Activated T-helper 1 cell treated with Interleukin-2 at 50 U/mL for 16 hours (primary cell): ENCODE results near the gene TCF7.

ENCODE experiments used
- DNase-seq: peaks from one replicate; pipeline ENCODE4 v3.0.0-alpha.2; 2020; ENCODE audit warnings: low read depth

TCF7 gene

DNA sequence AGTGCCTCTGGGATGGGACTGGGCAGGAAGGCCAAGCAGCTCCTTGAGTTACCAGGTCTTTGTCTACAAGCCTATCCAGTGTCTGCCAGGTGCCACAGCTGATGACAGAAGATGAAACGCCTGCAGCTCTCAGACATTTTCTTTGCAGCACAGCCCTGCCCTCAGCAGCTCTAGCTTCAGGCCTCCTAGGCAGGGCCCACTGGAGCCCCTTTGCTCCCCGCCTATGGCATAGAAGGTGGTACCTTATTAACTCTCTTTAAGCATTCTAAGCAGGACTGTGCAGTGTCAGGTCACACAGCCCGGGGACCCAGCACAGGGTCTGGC, 63.6 kb downstream of the TCF7 start:
- DNase-seq = no peak

DNA sequence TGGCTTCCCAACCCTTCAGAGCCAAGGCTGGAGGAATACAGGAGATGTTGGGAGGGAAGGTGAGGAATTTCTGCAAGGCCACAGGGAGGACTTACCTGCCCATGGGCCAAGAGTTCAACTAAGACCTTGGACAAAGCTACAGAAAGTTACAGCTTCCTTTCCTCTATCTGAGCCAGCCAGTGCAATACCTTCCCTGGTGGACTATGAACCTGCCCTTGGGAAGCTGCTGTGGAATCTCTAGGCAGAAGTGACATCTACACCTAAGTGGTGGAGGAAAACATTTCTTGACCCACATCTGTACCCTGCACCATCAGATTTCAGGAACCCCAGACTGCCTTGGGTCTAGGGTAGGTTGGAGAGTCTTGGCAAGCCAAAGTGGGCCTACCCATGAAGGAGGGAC, 69.0 kb downstream of the TCF7 start:
- no peak for DNase-seq

DNA sequence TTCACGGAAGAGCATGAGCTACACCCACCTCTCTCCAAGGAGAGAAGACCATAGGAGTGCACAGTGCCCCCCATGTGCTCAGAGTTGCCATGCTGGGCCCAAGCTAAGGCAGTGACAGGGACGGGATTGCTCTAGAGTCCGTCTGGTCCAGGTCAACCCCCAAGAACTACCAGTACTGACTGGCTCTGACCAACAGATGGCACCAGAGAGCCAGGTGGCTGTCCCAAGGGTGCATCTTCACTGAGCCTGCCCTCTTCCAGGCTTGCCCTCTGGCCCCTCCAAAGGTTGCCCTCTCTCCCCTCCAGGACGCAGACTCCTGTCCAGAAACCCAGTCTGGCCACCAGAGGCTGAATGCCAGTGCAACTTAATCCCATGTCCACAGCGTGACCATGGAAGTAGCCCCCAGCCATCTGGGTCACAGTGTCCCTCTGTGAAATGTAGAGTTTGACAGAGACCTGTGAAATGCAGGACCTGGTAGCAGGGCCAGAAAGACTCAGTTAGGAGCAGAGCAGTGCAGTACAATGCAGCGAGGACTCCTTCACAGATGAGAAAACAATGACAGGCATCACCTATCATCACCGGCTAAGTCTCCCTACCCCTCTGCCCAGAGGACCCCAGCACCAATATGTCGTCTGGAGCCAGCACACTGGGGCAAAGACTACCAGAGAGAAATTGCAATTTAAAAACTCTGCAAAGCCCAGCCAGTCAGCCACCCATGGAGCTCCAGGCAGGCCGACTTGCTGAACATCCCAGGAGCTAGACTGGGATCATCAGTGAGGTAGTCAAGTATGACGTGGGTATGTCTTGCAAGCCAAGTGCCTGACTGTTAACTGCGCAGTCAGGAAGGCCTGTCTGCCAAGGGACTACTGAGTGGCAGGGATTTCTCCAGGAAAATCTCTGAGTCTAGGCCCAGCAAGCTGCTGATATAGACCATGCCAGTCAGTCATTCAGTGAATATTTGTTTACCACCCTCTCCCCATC, 70.0 kb downstream of the TCF7 start:
- peak; percentile 54 for DNase-seq

DNA sequence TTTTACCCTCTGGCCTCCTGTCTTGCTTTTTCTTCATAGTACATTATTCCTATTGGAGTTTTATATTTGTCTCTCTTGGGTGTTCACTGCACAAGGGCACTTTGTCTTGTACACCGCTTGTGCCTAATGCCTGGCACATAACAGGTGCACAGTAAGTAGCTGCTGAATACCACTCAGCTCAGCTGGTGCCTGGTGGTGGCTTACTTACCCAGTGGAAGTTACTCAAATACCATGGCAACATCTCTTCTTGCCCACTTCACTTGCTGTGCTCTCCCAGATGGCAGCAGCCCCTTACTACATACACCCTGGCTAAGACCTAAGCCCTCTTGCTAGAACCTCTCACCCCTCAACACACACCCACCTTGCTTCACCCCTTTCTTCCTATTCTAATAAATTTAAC, 73.6 kb downstream of the TCF7 start:
- DNase-seq = no peak

DNA sequence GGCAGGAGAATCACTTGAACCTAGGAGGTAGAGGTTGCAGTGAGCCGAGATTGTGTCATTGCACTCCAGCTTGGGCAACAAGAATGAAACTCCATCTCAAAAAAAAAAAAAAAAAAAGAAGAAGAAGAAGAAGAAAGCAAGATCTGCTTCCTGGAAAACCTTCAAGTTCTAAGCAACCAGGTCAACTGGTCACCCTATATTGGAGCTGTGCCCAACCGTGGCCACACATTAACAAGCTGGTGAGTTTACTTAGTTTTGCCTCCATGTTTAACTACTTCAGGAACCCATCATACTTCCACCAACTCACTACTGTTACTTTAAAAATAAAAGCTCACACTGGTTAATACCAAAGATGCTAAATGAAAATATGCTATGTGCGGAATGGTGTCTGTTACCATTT, 74.5 kb downstream of the TCF7 start:
- no peak for DNase-seq

DNA sequence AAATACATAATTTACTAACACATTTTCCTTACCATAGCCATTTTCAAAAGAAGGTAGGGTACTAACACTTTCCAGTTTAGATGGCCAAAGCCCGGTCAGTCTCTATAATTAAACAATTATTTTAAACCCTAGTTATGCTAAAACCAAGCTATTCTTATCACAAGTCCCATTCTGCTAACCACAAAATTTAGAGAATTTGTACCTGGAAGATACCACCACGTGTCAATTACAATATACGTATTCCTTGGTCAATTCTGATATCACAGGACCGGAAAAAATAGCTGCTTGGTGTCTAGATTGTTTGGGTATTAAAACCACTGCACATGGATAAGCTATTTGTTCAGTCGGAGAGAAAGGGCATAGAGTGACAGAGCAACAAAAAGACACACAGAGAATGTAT, 81.2 kb downstream of the TCF7 start:
- DNase-seq = no peak
